Thyroid gland (tissue), 4 donors: ENCODE measurements around the gene METTL25. TPM values are rescaled to one million over a fixed set of nuclear protein-coding genes. Genes with fewer than 3 reads are reported as not detected.

Experiments used
- DNase-seq, 2 donors: peaks; one replicate each; pipeline ENCODE4 v3.0.0-alpha.2; 2019
- H3K27ac ChIP-seq, 3 donors: fragments of 200-600 bp; sonication (generic); 1 replicate in 2 of 3; 2 replicates in 1 of 3; pipeline ENCODE4 v1.5.1; 2016 to 2019; ENCODE audit warnings: mild to moderate bottlenecking in 1 of 3, moderate library complexity in 1 of 3
- H3K27me3 ChIP-seq: fragments of 200-600 bp; sonication (generic); one replicate; pipeline ENCODE4 v1.5.1; 2019
- H3K36me3 ChIP-seq, 2 donors: fragments of 200-600 bp; sonication (generic); one replicate each; pipeline ENCODE4 v1.5.1; 2016 to 2019
- H3K4me1 ChIP-seq, 2 donors: fragments of 200-600 bp; sonication (generic); one replicate each; pipeline ENCODE4 v1.5.1; 2017 to 2019
- H3K4me3 ChIP-seq, 3 donors: fragments of 200-600 bp; sonication (generic); replicated peaks in 1 of 3; 1 replicate in 2 of 3; 2 replicates in 1 of 3; pipeline ENCODE4 v1.5.1; 2016; ENCODE audit warnings: mild to moderate bottlenecking in 1 of 3
- H3K9me3 ChIP-seq: fragments of 200-600 bp; sonication (generic); one replicate; pipeline ENCODE4 v1.5.1; 2017
- POLR2A ChIP-seq, 2 donors: fragments of 450-650 bp; IDR thresholded peaks; one replicate each; pipeline ENCODE4 v1.6.1; 2017; ENCODE audit warnings: antibody characterized with exemption in 2 of 2, mild to moderate bottlenecking in 2 of 2, moderate library complexity in 1 of 2
- WGBS, 2 donors: methylation state at CpG; one replicate each; pipeline ENCODE4 v1.1.5; 2017; 5-methylcytosine and 5-hydroxymethylcytosine counted together
- intact Hi-C: fragments of 100-400 bp; cut with DNase I; formaldehyde crosslinking; loops from one replicate; pipeline ENCODE4 v1.15.1; 2023
- total RNA-seq, 4 donors: library from RNA; depleted of rRNA; stranded (reverse); fragments of >200 nt; gene quantifications; one replicate each; pipeline ENCODE4 v1.2.3, GENCODE V29; 2016
- TF ChIP-seq, protein P1 (sequence below), 6 experiments: fragments of 200-600 bp in 3 of 6; fragments of 450-650 bp in 3 of 6; sonication (generic) in 3 of 6; IDR thresholded peaks; one replicate each; pipeline ENCODE4 v1.5.1; 2016 to 2019; ENCODE audit warnings: antibody characterized with exemption in 6 of 6, mild to moderate bottlenecking in 2 of 6, inconsistent platforms in 1 of 6, moderate library complexity in 1 of 6

The METTL25 gene
- total RNA-seq, 4 donors from 2014 or later = 40.2 to 58.4 (median 49.3) TPM

DNA sequence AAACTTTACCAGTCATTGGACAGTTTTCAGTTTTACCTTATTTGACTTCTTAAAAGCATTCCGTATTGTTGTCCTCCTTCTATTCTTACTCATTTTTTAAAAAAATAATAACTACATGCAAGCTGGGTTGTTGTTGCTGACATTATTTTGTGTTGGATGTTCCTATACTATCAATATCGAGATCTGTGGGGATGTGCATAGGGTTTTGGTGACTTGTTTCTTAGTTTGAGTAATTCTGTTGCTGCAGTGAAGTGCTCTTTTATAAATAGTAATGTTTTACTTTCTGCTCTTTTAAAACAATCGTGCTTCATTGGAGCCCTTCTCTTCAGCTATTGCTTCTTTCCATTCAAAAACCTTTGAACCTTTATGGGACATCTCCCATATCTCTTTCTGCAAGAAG lies 79.4 kb downstream of the METTL25 start:
- H3K27ac ChIP-seq = no peak overlapping the region
- H3K27me3 ChIP-seq = no peaks in the 10 kb centered on the region
- H3K36me3 ChIP-seq = no peaks in the 10 kb centered on the region
- H3K9me3 ChIP-seq = no peaks in the 10 kb centered on the region
- whole genome bisulfite sequencing, 2 donors = 81 to 83% methylated on average over 3 of the region's 3 CpGs
- H3K4me3 ChIP-seq = no peak overlapping the region
- intact Hi-C loops = no loop called here
- H3K4me1 ChIP-seq = no peaks in the 10 kb centered on the region
- TF ChIP-seq POLR2A (IDR thresholded peaks at IDR 0.05) = no peak
- TF ChIP-seq, protein P1, sequence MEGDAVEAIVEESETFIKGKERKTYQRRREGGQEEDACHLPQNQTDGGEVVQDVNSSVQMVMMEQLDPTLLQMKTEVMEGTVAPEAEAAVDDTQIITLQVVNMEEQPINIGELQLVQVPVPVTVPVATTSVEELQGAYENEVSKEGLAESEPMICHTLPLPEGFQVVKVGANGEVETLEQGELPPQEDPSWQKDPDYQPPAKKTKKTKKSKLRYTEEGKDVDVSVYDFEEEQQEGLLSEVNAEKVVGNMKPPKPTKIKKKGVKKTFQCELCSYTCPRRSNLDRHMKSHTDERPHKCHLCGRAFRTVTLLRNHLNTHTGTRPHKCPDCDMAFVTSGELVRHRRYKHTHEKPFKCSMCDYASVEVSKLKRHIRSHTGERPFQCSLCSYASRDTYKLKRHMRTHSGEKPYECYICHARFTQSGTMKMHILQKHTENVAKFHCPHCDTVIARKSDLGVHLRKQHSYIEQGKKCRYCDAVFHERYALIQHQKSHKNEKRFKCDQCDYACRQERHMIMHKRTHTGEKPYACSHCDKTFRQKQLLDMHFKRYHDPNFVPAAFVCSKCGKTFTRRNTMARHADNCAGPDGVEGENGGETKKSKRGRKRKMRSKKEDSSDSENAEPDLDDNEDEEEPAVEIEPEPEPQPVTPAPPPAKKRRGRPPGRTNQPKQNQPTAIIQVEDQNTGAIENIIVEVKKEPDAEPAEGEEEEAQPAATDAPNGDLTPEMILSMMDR (IDR thresholded peaks at IDR 0.05) = no peak
- DNase-seq = no peak

DNA sequence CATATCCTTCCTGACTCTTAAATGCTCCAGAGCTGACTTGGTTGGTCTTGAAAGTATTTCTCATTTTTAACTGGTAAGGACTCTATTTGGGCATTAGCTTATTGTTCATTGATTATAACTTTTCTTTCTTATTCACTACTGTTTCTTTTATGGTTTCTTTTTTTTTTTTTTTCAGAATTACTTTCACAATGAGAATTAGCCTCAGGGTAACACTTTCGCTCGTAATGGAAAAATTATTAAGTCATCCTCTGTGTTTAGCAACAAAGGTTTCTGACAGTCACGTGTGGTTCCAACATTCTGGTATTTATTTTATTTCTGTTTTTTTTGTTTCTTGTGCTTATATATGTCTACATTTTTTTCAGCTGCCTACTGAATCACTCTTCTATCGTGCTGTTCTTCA lies 80.0 kb downstream of the METTL25 start:
- H3K36me3 ChIP-seq = no peaks in the 10 kb centered on the region
- intact Hi-C loops = no loop called here
- H3K4me3 ChIP-seq = no peak overlapping the region
- TF ChIP-seq POLR2A (IDR thresholded peaks at IDR 0.05) = no peak
- TF ChIP-seq, protein P1 (IDR thresholded peaks at IDR 0.05) = no peak
- H3K27me3 ChIP-seq = no peaks in the 10 kb centered on the region
- H3K9me3 ChIP-seq = no peaks in the 10 kb centered on the region
- no peak overlapping the region for H3K27ac ChIP-seq
- DNase-seq = no peak
- 94% methylated on average over 4 of the region's 4 CpGs for WGBS, 2 donors
- H3K4me1 ChIP-seq = no peaks in the 10 kb centered on the region

DNA sequence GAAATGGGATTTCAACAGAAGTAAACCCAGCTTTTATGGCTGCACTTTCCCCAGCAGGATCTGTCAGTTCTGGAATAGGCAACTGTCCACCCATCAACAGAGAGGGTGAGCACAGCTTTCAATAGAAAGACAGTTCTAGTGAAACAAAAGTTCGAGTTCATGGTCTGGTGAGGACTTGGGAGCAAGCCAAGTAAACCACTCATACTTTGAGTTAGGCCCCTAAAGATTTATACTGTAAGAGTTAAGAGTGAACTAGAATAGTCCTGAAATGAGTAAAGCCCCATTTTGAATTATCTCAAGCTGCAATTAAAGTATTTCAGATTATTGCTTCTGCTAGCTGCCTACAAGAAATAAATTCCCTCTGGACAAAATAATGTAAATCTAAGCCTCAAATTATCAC lies 82.6 kb downstream of the METTL25 start:
- Histone ChIP-seq H3K27ac (no peak overlapping the region), H3K36me3 (no peaks in the 10 kb centered on the region), H3K4me3 (no peak overlapping the region), H3K27me3 (no peaks in the 10 kb centered on the region), H3K9me3 (no peaks in the 10 kb centered on the region), H3K4me1 (no peaks in the 10 kb centered on the region)
- WGBS, 2 donors = 52 to 54% methylated on average over 1 of the region's 1 CpG
- intact Hi-C loops = no loop called here
- DNase-seq = no peak
- TF ChIP-seq, protein P1 (IDR thresholded peaks at IDR 0.05) = no peak
- TF ChIP-seq POLR2A (IDR thresholded peaks at IDR 0.05) = no peak

DNA sequence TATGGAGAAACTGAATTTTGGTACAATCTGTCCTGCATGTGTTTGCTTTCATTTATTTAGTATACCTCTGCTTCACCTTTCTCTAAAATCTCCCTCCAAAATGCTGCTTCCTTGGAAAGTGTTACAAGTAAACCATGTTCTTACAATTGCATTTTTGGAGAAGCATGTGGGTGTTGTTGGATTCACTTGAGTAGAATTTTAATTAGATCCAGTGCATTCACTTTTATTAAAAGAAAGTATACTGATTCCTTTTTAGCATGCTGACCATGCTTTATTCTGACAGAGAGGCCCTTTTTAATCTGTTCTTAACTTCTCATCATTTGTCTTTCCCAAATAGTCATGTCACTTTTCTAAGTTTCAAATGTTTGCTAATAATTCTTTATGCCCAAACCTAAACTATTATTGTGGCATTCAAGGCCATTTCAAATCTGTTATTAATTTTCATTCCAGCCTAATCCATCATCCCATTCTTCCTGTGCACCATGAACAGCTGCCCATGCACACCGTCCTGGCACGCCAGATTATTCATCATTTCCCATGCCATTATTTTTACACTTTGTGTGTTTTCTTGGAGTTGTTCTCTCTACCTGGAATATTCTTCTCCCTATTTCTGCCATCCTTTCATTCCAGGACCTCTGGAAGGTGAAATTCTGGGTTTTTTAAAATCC lies 90.7 kb downstream of the METTL25 start:
- intact Hi-C loops = no loop called here
- DNase-seq = no peak
- no peak overlapping the region for H3K4me3 ChIP-seq

DNA sequence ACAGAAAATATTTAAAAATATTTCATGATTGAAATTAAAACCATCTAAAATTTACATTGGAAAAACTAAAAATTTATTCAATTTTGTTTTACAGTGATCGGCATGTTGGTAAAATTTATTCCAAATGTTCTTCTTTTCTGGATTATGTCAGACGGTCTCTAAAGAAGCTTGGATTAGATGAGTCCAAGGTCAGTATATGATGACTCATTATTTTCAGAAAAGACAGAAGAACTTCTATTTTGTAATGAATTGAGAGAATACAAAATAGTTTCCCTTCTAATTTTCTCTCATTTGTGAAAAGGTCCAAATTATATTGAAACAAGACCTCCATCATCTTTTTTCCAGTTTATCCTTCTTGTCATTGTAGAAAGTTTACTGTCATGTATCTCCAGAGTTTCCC lies 98.3 kb downstream of the METTL25 start:
- WGBS, 2 donors = 91 to 95% methylated on average over 2 of the region's 2 CpGs
- H3K36me3 ChIP-seq = no peaks in the 10 kb centered on the region
- H3K4me3 ChIP-seq = no peak overlapping the region
- H3K27me3 ChIP-seq = no peaks in the 10 kb centered on the region
- intact Hi-C loops = no loop called here
- no peak overlapping the region for H3K27ac ChIP-seq
- no peak for DNase-seq
- no peaks in the 10 kb centered on the region for H3K4me1 ChIP-seq
- no peak for TF ChIP-seq POLR2A (IDR thresholded peaks at IDR 0.05)
- TF ChIP-seq, protein P1 (IDR thresholded peaks at IDR 0.05) = no peak
- no peaks in the 10 kb centered on the region for H3K9me3 ChIP-seq

More for the DNA sequence above, 90.7 kb downstream of the METTL25 start:
- no peaks in the 10 kb centered on the region for H3K9me3 ChIP-seq
- no peak for TF ChIP-seq POLR2A (IDR thresholded peaks at IDR 0.05)
- TF ChIP-seq, protein P1 (IDR thresholded peaks at IDR 0.05) = no peak
- 92 to 97% methylated on average over 2 of the region's 2 CpGs for WGBS, 2 donors
- no peaks in the 10 kb centered on the region for H3K36me3 ChIP-seq
- no peak overlapping the region for H3K27ac ChIP-seq
- H3K4me1 ChIP-seq = no peaks in the 10 kb centered on the region
- no peaks in the 10 kb centered on the region for H3K27me3 ChIP-seq
